H54 (cell line): ENCODE measurements around the gene ABAT.
"Not testable (repeated sequence)": the region's sequence is repeated elsewhere in the genome, so short reads cannot be mapped to it uniquely, and the experiment has no call there.

ENCODE experiments used
- DNase-seq: peaks from one replicate; pipeline ENCODE4 v3.0.0; 2011; ENCODE audit warnings: low spot score, mixed read lengths; ENCODE audit not compliant: insufficient read length
- FAIRE-seq: peaks from 3 replicates; lab custom pipeline; 2011; peaks lifted over from hg19 to GRCh38; lab: Jason Lieb, UNC
- POLR2A ChIP-seq: IDR thresholded peaks from 2 replicates; pipeline ENCODE4 v1.6.1; 2011; ENCODE audit warnings: low read depth, mild to moderate bottlenecking, low read length

The ABAT gene

GRCh38 chr16:8767176-8767575 is 92.8 kb downstream of the ABAT start:
- DNase-seq (no peak), FAIRE-seq (no peak)
- no peak for TF ChIP-seq POLR2A

- no peak for DNase-seq
- TF ChIP-seq POLR2A = no peak
- FAIRE-seq = no peak
Observed at GRCh38 chr16:8768283-8768682, 93.9 kb downstream of the ABAT start.

- no peak for FAIRE-seq
- TF ChIP-seq POLR2A = no peak
Observed at GRCh38 chr16:8768692-8769091, 94.3 kb downstream of the ABAT start.

GRCh38 chr16:8773537-8773936 is 99.1 kb downstream of the ABAT start:
- FAIRE-seq = no peak
- DNase-seq = no peak
- no peak for TF ChIP-seq POLR2A

More at GRCh38 chr16:8768692-8769091, 94.3 kb downstream of the ABAT start:
- no peak for DNase-seq

DNA sequence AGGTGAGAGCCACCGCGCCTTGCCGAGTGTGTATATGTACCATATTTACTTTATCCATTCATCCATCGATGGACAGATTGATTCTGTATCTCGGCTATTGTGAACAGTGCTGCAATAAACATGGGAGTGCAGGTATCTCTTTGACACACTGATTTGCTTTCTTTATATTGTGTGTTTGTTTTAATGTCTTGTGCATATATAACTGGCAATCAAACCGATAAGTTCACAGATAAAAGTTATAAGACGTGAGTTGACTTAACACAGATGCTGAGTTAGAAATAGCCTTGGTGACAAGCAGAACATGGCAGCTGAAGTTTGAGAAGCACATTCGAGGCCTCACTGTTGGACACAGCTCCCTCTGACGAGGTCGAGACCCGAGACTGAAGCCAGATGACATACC is 99.8 kb downstream of the ABAT start:
- no peak for TF ChIP-seq POLR2A
- DNase-seq (no peak), FAIRE-seq (no peak)

DNA sequence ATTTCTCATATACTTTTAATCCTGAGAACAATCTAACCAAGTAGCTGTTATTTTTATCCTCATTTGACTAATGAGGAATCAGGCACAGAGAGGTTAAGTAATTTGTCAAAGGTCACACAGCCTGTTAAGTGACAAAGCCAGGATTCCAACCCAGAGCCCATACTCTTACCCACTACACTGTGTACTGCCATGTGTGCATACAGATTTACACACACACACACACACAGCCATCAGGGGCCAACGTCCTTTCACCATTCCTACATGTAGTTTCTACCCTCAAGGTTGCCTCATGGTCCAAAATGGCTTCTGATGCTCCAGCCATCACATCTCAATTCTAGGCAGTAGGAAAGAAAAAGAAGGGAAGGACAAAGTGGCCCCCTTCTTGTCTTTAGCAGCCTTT is 100.9 kb downstream of the ABAT start:
- DNase-seq (no peak), FAIRE-seq (no peak)
- no peak for TF ChIP-seq POLR2A

- TF ChIP-seq POLR2A = no peak
- no peak for DNase-seq
Observed at GRCh38 chr16:8776129-8776584, 101.7 kb downstream of the ABAT start.

DNA sequence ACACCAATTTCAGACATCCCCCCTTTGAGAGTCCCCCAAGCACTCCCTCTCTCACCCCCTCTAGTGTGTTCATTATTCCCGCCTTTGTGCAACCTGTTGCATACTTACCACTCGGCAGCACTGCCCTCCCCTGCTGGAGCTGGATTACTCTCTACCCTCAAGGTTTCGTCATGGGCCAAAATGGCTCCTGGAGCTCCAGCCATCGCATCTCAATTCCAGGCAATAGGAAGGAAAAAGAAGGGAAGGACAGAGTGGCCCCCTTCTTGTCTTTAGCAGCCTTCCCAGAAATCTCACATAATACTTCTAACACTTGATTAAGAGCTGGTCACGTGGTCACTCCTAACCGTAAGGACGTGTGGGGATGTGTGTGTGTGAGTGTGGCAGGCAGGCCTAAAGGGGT is 102.8 kb downstream of the ABAT start:
- no peak for TF ChIP-seq POLR2A
- DNase-seq = no peak
- no peak for FAIRE-seq

More at GRCh38 chr16:8776129-8776584, 101.7 kb downstream of the ABAT start:
- no peak for FAIRE-seq

DNA sequence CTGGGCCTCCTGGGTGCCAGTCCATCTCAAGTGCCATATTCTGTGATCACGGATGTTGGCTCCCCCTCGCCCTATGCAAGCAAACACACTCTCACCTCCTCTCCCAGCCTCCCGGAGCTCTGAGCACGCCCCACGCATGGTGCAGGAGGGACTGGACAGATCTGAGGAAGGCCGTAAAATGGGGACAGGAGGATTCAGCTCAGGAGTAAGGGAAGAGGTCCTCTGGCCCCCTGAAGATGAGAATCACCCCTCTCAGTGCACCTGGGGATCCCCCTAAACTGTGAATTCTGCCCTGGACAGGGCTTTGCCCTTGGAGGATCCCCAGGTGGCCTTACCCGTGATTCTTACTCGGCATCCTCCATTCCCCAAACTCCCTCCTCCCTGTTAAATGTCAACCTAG is 107.4 kb downstream of the ABAT start:
- no peak for TF ChIP-seq POLR2A
- FAIRE-seq (no peak), DNase-seq (no peak)

DNA sequence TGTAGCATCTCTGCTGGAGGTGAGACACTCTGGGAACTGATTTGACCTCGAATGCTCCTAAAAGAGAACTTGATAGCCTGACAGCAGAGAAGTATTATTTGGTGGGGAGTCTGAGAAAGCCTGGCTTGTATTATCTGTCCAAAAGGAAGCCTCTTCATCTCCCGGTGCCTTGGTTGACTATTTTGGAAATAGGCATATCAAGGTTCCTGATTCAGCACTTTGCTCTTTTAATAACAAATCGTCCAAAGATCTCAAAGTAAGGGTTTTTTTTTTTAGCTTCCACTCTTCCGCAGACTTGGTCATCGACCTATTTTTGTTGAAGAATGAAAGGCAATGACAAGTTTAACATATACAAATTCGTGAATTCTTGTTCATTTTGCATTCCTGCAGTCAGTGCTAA is 108.3 kb downstream of the ABAT start:
- DNase-seq (no peak), FAIRE-seq (no peak)
- TF ChIP-seq POLR2A = no peak

DNA sequence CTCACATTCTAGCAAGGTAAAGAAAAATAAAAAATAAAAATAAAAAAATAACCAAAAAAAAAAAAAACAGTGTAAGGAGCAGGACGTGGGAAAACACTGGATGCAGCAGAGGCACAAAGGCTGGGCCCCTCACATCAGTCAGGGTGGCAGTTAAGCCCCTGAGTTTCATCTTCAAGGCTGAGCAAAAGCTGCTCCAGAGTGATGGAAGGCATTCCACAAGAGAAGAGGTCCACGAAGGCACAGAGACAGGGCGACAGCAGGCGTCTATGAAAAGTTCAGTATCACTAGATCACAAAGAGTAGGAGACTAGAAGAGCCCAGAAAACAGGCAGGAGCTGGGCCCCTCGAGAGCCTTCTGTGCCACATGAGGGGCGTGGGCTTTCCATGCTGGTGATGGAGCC is 111.0 kb downstream of the ABAT start:
- no peak for TF ChIP-seq POLR2A
- DNase-seq (no peak), FAIRE-seq (no peak)

GRCh38 chr16:8786316-8786715 is 111.9 kb downstream of the ABAT start:
- not testable (repeated sequence) for FAIRE-seq, DNase-seq

- DNase-seq (no peak), FAIRE-seq (no peak)
- no peak for TF ChIP-seq POLR2A
Observed at GRCh38 chr16:8788578-8789172, 114.3 kb downstream of the ABAT start.

DNA sequence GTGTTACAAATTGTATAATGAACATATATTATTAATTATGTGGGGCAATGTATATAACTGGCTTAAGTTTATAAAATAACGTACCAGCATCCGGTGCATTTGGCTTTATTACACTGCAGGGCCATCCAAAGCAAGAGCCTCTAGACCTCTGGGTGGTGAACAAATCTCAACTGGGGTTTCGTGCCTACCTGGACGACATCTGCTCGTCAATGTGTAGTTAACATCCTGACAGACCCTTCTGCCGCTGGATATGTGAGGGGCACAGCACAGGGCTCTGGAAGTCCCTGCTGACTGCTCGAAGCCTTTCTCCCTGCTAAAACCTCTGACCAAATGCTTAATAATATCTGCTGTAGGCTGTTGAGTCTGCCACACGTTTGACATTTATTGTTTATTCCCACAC is 120.7 kb downstream of the ABAT start:
- FAIRE-seq (no peak), DNase-seq (no peak)
- no peak for TF ChIP-seq POLR2A

GRCh38 chr16:8795818-8796217 is 121.4 kb downstream of the ABAT start:
- FAIRE-seq (no peak), DNase-seq (no peak)
- TF ChIP-seq POLR2A = no peak
